NCI-H2107 (cell line): Measurements from ENCODE around the gene CHD9.
"Not testable (repeated sequence)": the region's sequence is repeated elsewhere in the genome, so short reads cannot be mapped to it uniquely, and the experiment has no call there.

ENCODE experiments used
- DNase-seq: peaks from one replicate; lab custom pipeline; 2025; lab: John Stamatoyannopoulos, UW

The CHD9 gene

DNA sequence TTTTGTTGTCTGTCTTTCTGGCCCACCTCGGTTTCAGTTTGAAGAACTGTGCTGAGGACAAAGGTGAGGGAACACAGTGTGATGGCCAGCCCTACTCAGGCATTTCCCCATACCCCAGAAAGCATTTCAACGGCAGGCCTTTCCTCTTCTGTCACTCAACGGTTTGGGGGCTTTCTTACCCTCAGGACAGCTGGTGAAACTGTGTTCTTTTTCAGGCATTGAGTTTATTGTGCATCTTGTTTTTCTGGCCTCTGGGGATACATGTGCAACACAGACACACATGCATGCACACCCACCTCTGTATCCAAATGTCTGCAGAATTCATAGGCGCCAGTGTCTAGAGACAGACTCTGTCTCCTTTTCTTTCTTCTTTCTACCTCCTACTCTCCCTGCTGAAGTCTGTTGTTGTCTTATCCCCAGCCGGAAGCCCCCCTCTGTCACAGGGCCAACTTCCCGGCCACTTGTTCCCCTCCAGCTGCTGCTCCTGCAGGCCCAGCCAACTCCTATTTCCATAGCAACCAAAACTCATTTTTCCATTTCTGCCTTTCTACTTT lies 17.0 kb downstream of the CHD9 start:
- DNase-seq, result no peak

DNA sequence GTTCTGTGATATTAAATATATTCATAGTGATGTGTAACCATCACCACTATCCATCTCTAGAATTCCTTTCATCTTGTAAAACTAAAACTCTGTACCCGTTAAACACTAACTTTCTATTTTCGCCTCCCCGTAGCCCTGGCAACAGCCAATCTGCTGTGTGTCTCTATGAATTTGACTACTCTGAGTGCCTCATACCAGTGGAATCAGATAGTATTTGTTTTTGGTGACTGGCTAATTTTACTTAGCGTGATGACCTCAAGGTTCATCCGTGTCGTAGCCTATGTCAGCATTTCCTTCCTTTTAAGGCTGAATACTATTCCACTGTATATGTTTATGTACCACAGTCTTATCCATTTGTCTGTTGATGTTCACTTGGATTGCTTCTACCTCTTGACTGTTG lies 18.2 kb downstream of the CHD9 start:
- no peak for DNase-seq

DNA sequence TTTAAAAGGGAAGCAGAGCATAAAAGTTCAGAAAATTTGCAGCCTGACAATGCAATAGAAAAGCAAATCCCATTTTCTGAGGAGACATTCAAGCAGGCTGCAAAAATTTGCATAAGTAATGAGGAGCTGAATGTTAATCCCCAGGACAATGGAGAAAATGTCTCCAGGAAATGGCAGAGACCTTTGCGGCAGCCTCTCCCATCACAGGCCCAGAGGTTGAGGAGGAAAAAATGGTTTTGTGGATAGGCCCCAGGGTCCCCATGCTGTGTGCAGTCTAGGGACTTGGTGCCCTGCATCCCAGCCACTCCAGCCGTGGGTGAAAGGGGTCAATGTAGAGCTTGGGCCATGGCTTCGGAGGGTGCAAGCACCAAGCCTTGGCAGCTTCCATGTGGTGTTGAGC lies 19.5 kb downstream of the CHD9 start:
- DNase-seq, result not testable (repeated sequence)

DNA sequence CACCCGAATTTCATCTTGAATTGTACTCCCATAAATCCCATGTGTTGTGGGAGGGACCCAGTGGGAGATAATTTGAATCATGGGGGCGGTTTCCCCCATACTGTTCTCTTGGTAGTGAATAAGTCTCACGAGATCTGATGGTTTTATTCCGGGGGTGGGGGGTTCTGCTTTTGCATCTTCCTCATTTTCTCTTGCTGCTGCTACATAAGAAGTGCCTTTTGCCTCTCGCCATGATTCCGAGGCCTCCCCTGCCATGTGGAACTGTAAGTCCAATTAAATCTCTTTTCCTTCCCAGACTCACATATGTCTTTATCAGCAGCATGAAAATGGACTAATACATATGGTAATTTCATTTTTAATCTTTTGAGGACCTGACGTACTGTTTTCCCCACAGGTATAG lies 20.7 kb downstream of the CHD9 start:
- DNase-seq, result not testable (repeated sequence)

DNA sequence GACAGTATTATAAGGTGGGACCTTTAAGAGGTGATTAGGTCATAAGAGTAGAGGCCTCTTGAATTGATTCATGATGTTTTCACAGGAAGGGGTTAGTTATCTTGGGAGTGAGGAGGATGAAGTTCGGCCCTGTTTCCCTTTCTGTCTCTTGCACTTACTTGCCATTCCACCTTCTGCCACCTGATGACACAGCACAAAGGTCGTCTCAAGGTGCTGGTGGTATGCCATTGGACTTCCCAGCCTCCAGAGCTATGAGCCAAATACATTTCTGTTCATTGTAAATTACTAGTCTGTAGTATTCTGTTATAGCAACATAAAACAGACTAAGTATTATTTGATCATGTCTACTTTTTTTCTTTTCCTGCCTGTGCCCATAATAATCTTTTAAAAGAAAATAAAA lies 23.5 kb downstream of the CHD9 start:
- no peak for DNase-seq

DNA sequence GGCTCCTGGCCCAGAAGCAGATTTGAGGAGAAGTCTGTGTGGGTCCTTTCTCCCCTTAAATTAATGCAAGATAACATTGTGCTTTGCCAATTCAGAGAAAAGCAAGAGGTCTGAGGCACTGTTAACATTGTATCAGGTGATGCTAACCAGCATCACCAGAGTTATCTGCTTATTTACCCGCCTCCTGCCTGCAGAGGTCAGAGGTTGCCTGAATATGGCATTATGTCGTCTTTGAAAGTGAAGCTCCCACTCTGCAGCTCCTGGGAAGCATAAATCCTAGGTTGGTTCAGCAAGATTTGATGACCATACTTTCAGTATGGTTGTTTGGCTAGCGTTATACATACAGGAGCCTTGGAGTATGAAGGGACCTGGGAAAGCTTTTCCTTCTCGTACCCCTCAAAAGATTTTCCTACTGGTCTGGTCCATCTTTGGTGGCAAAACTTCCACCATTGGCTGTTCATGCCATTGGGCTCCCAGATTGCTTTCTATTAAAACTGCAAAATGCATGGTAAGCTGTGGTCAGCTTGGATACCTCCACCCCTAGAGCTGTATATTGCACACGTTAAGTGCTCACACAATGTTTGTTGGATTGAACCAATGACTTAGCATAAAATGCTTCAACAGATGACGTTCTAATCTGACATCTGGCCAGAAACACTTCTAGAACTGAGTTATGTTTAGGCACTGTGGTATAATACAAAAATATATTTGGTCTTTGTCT lies 24.1 kb downstream of the CHD9 start:
- DNase-seq, result no peak

DNA sequence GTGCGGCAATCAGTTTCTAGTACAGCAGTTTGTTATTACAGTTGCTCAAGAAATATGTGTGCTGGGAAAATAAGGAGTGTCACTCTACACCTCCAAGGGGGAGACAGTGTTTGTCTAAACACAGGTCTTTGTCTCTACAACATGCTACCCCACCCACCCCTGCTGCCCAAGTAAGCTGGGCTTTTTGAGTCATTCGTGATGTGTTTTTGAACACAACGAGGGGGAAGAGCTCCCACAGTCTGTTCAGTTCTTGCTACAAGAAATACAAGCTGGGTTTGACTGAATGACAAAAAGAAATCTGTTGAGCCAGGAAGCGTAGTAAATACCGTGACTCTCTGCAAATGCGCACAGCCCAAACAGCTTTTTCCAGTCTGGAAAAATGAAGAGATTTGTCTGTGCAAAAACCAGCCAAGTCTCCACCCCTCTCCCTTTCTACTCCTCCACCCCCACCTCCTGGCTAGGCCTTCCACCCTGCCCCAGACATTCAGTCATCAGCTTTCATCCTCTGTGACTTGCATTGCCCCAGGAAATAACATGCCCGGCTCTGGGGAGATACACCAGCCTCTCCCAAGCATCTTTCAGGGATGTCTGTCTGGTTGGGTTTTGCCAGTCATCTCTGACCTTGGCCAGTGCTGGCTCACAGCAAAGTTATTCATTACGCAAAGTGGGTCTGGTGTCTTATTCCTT lies 25.7 kb downstream of the CHD9 start:
- DNase-seq, result no peak

DNA sequence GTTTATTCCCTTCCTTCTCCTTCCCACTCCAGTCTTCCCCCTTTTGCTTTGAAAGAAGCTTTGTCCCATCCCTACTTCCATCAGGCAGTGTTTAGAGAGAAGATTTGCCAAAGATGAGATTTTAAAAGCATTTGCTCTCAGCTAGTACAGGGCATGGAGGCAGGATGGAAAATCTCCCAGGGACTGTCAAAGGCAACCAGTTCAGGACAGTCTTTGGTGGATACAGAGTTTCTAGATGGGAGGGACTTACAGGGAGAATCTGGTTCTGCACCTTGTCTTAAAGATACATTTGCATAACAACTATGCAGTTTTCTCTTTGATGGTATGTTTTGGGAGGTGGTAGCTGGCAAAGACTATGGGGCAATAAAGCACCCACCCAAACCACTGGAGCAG lies 26.2 kb downstream of the CHD9 start:
- no peak for DNase-seq

DNA sequence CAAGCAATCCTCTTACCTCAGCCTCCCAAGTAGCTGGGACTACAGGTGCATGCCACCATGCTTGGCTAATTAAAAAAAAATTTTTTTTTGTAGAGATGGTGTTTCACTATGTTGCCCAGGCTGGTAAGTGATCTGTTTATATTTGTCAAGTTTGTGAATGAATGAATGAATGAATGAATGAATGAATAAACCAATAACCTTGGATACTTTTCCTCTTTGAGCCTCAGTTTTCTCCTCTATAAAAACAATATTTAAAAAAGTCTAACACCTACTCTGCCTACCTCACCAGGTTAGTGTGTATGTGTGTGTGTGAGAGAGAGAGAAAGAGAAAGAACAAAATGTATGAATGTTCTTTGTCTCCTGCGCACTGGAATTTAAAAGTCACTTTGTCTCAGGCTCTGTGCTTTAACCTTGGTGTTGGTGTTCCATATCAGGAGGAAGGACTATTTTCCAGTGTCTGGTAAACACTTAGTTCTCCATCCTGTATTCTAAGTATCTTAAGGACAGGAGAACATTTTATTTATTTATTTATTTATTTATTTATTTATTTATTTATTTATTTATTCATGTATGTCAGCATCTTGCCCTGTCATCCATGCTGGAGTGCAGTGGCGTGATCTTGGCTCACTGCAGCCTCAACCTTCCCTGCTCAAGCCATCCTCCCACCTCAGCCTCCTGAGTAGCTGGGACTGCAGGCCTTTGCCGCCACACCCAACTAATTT lies 27.1 kb downstream of the CHD9 start:
- DNase-seq, result no peak

DNA sequence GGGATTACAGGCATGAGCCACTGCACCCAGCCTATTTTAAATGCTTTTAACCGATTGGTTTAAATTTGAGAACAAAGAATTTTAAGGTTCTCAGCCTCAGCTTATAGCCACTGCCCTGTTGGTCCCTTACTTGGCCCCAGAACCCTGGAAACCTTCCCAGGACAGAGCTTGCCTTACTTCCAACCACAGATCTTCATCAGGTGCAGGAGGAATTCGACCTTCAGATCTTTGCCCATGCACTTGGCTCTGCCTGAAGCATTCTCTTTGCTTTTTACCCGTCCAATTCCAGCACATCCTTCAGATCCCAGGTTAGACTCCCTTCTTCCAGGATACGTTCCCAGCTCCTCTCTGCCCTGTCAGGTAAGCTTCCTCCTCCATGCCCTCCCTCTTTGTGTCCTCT lies 27.7 kb downstream of the CHD9 start:
- DNase-seq, result no peak

DNA sequence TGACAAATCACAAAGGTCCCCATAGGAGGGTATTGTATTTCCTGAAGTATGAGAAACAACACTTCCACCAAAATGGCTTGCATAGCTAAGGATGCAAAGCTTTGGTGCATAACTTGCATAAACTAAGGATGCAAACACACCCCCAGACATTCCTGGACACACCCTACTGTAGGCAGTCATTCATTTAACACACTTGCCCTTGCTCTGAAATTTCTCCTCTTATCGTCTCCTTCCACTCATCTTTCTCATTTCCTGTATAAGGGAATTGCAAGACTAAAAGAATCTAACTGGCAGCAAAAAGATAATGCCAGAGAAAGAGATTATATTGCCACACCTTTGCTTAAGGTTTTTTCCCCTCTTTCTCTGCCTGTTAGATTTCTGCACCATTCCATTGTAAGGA lies 28.3 kb downstream of the CHD9 start:
- DNase-seq, result no peak

DNA sequence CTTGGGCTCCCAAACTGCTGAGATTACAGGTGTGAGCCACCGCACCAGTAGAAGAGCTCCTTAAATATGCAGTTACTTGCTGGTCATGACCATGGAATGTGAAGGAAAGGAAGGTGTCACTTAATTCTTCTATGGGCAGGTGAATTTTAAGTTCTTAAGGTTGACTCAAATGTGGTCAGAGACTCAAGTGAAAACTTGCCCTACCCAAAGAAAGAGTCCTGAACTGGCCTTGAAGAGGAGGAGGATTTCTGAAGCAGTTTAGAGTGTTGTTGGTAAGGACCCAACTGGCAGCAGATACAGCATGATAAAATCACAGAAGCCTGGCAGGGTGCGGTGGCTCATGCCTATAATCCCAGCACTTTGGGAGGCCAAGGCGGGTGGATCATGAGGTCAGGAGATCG lies 29.4 kb downstream of the CHD9 start:
- no peak for DNase-seq

DNA sequence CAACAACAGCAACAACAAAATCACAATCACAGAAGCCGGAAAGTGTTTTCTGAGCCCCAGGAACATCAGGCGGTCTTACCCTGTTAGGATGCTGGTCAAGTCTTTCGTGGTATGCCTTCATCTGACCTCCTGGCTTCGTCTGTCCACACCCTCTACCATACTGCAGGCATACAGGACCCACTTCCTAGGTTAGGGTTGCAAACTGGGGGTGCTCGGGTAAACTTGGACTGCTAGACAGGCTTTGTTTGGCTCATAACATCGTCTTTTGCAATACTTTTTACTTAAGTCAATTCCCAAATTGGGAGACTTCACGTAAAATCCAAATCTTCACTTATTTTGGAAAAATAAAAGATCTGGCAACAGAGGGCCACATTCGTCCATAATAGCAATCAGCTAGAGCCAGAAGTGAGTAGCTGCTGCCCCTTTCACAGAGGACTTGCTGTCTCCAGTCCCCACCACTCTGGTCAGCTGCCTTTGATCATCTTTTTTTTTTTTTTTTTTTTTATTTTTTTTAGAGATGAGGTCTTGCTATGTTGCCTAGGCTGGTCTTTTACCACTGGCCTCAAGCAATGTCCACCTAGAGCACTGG lies 30.0 kb downstream of the CHD9 start:
- DNase-seq, result no peak

DNA sequence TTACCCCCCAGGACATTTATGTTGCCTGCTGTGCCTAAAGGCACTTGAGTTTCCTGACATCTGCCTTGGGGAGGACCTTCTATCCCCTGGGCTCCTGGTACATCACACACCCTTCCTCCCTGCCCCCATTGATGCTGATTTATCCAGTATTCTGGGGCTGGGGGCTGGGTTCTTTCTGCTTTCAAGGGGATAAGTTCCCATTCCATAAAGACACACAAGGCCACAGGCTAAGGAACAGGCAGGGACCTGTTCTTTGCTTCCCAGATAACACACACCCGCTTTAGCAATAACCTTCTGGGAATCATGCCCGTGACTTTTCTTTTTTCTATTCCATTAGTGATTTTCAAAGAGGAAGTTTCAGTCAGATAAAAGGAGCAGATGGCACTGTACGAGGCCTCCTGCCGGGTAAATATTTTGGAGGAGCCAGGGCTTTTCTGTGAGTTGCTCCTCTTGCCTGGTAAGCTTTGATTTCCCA lies 30.6 kb downstream of the CHD9 start:
- no peak for DNase-seq

DNA sequence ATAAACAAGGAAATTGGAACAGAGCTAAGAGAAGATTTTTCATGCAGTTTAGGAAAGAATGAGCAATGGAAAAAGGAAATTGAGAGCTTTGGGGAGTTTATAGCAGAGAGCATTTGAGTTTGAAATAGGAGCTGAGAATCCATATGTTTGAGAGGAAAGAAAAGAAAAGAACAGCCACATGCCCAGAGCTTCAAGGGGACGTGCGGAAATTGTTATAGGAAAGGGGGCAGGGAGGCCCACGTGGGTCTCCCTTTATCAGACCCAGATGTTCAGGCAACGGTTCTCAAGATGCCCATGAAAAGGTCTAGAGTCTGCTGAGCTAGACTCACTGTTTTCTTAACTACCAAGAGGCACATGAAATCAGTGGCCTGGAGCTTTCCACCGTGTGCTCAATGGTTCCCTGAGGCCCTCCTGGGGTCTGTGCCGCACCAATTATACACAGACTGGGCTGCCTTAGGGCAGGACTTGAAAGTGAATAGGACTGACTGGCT lies 31.2 kb downstream of the CHD9 start:
- DNase-seq, result no peak

DNA sequence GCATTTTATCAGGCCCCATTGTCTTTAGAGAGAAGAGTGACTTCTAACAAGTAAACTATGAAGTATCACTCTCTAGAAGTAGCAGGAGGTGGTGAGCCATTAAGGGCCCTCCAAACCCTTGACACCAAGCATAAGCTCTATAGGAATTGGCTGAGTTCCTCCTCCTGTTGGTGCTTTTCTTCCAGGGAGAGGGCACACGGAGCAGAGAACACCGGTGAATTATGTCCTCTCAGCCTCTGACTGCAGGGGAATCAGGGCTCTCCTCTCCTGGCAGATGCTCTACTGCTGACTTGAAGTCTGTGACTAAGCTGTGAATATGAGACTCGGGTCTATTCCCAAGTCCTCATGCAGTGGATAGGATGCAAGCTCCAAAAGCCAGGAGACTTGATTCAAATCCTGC lies 32.3 kb downstream of the CHD9 start:
- DNase-seq, result no peak

DNA sequence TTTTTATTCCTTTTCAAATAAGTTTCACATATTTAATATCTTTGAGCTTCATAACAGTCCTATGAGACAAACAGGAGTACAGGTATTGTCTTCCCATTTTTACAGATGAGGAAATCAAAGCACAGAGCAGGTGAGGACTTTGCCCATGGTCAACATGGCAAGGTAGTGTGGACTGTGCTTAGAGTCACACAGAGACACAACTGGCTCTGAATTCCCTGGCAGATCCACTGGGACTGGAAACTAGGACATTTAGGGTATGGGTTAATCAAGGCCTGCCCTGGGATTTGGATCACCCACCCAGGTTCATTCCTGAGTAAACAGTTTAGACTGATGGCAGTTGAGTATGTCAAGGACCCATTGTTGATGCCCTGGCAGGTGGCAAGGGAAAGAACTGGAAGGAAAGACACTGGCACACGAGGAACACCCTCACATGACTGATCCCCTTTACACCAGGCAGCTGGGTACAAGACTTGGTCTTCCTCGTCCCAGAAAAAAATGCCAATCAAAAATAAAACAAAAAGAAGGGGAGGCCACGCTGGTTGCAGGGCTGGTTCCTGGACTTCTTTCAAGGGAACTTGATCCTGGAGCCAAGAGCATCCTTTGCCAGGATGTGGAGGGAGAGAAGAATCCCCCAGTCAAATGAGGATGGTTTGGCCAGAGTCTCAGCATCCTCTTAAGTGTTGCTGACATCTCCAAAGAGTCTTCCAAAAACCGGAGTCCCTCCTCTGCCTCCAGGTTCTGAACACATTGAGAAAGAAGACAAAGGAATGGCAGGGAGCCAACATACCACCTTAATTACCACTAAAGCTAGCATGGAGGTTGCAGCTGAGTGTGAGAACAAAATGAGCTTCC lies 34.9 kb downstream of the CHD9 start:
- DNase-seq, result peak; percentile 2

DNA sequence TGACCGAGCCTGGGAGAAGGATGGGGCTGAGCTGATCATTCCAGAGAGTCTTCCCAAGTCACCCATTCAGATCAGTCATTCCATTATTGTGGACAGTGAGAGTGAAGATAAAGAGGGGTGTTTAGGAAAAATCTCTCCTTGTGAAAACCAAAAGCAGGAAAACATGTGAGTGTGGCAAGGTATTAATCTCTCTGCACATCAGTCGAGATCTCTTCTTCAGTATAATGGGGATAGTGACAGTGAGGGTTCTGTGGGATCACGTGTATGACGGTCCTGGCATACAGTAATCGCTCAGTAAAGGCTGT lies 35.4 kb downstream of the CHD9 start:
- no peak for DNase-seq

DNA sequence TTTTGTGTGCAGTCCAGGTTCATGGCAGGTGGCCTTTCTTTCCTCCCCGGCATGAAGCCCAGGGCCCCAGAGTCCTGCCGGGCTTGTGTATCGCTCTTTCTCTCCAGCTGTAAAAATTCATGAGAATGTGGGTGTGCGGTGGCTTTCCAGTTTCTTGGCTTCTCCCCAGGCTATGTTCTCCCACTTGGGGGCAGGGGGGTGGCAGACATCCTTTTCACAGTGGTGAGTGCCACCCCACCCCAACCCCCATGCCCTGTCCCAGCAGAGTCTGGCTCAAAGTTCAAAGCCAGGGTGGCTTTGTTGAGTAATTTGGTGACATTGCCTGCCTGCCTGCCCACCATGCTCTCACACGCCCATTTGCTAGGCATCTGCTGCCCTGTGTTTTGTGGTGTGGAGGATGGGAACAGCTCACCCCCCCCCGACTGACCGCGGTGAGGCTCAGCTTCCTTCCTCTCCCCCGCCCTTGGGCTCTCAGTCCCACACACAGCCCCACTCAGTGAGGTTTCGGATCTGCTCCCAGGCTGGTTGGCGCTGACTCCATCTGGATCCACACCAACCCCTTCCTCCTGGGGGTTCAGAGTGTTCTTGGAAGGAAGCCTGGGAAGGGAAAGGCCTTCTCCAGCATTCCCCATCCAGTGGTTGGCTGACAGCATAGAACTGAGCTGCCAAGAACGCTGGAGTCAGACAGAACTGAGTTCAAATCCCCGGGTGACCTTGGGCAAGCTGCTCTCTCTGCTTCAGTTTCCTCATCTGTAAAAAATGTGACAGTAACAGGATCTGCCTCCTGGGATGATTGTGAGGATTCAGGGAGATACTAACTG lies 36.0 kb downstream of the CHD9 start:
- no peak for DNase-seq

DNA sequence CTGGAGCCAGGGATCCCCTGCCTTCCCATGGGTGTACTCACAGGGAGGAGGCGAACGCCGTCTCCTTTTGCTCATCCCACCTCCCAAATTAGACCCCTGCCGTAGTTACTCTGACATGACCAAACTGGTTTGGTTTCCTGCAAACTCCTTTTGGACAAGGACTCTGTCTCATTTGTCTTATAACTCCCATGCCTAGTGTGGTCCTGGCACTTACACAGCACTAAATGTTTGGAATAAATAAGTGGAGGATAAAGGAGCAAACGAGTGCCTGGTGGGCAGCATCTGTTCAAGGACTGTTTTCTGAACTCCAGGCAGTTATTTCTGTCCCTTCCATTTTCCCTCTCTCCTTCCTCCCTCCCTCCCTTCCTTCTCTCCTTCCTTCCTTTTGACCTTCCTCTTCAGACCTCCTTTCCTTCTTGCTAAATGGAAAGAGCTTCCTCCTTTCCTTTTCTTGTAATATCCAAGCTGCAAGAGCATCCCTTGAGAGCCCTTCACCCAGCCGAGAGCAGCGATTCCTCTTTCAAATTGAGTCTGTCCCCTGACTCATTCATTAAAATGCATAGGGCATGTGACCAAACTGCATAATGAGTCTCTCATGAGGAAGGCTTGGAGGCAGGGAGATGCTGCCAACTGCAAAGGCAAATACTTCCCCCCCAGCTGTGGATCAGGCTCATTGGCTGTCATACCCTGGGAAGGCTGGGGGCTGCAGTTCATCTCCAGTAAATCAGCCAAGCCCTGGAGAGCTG lies 36.8 kb downstream of the CHD9 start:
- DNase-seq, result peak; percentile 39
